HG03575 (cell line): ENCODE data around the gene CGNL1.

ENCODE experiments used
- ATAC-seq: cut with Tn5 transposase; IDR thresholded peaks from one replicate; pipeline ENCODE4 v1.9.1; 2021; ENCODE audit not compliant: unreplicated experiment, insufficient number of reproducible peaks, low FRiP score; ENCODE audit errors: extremely low read depth

The CGNL1 gene

GRCh38 chr15:57382969-57383368 is 6.7 kb downstream of the CGNL1 start:
- ATAC-seq, result no peak

GRCh38 chr15:57384024-57384423 is 7.7 kb downstream of the CGNL1 start:
- ATAC-seq, result no peak

DNA sequence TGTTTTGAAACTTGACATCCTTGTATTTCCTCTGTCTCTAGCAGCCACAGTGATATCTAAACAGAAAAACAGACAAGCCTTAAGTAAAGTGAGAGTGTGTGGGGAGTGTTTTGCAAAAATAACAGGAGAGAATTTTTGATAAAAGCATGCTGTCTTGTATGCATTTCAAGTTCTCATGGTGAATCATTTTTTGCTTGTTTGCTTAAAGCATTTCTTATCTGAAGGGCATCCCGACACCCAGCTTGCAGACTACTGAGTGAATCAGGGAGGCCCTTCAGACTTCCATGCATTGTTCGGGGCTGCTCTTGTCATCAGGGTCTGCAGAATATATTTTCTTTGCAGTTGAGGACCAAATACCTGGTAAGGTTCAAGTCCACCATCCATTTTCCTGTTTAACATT is 8.5 kb downstream of the CGNL1 start:
- ATAC-seq, result no peak

DNA sequence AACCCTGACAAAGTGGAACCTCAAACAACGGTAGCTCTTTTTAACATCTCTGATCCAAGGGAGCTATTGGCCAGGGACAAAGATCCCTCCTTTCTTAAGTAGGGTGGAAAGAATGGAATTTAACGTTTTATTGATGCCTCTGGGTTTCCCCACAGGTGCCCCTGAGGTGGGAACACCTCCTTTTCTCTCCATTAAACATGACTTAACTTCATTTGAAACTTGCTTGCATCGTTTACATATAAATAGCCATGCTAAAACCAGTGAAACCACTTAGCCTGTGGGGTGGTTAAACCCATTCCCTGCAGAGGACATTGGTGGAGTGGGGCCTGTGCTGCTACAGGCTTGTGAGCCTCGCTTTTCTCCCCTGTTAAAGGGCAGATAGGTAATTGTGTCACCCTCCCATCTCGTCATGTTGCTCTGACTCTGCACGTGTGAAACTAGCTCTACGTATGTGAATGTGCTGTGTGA is 9.7 kb downstream of the CGNL1 start:
- no peak for ATAC-seq

DNA sequence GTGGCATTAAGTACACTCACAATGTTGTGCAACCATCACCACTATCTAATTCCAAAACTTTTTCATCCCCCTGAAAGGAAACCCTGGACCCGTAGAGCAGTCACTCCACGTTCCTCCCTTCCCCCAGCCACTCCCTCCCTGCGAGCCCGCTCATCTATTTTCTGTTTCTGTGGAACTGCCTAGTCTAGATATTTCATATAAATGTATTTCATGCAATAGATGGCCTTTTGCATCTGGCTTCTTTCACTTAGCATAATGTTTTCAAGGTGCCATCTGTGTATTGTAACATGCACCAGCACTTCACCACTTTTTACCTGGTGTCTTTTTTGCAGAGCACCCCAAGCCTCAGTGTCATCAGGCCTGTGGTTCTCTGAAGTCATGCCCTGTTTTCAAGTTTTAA is 10.7 kb downstream of the CGNL1 start:
- no peak for ATAC-seq

DNA sequence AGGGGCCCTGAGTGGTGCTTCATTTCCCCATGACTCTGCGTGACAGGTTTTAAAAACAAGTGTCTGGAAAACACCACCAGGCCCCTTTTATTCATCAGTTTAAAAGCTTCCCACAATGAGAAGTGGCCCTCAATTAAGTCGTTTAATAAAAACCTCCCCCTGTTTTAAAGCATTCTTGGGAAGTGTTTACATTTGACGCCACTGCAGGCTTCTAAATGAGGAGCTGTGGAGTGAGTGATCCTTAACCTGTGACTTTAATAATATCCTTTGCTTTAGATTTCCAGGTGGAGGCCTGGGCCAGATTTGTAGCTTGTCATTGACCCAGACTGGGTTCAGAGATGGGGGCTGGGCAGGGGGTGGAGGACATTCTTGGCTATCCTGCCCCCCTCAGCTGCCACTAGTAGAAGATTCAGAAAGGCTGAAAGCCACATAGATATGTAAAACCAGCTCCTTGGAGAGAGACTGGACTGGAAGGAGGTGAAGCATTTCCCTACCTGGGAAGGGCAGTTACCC is 11.3 kb downstream of the CGNL1 start:
- ATAC-seq, result no peak

DNA sequence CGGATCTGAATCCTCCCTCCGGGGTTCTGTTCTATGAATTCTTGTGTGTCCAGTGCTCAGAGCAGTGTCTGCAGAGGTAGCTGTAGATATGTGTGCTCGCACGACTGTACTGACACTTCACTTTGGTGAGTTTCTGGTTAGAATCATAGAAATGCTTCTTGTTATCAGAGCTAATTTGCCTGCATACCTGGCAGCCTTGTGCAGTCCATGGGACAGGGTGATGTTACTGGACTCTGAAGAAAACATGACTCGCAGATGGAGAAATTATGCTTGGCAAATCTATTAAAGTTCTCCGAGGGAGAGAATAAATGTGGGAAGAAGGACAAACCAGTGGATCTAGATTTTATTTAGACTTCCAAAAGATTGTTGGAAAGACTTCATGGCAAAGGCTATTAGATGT is 12.2 kb downstream of the CGNL1 start:
- no peak for ATAC-seq

GRCh38 chr15:57389991-57390390 is 13.7 kb downstream of the CGNL1 start:
- no peak for ATAC-seq

DNA sequence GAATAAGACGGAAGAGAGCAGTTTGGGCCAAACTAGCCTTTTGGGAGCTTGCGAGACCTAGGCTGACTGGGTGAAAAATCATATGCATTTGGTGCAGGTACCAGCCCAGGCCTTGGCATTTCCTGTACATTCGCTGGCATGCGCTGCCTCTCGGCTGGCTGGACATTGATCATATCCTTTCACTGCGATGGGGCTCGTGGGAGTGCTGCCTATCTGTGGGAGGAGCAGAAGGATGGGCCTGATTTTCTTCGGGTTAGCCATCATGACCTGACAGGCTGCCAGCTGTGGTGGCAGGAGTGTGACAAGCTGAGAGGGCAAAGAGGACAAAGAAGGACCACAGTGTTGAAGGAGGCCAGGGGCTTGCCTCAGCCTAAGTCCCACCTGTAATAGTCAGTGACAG is 14.3 kb downstream of the CGNL1 start:
- no peak for ATAC-seq

- ATAC-seq, result no peak
These were observed 15.2 kb downstream of the CGNL1 start for GRCh38 chr15:57391537-57391936.

- ATAC-seq, result no peak
These were observed 16.8 kb downstream of the CGNL1 start for GRCh38 chr15:57393061-57393460.

- ATAC-seq, result no peak
These were observed 19.0 kb downstream of the CGNL1 start for GRCh38 chr15:57395292-57395691.

DNA sequence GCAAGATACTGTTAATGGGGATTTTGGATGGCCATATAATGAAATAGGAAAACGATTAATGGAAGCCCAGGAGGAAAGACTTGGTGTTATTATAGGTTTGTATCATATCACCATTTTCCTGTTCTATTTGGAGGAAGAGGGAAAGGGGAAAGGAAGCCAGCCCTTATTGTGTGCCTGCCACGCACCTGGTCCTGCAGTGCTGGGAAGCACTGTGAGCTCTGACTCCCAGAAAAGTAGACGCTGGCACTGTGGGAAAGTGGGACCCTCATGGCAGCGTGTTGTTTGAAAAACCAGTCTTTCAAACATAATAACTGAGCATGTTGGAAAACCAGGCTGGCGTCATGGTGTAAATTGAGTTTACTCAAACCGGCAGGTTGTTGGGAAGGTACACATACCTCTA is 22.0 kb downstream of the CGNL1 start:
- no peak for ATAC-seq

DNA sequence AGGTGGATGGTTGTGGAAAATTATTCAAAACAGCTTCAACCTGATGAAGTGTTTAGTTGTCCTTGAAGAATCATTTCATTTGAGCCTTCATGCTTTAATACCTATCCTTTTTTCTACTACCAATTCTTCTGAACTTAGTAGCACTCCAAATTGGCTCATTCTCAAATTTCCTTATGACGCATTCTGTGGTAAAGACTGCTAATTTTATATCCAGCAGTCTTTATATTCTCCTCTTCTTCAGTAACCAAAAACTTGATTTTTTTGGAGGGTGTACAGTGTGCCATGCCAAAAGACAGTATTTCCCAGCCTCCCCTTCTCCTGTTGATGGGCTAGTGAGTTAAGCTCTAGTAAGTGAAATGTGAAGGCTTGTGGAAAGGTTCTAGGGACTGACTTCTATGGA is 25.2 kb downstream of the CGNL1 start:
- ATAC-seq, result no peak

DNA sequence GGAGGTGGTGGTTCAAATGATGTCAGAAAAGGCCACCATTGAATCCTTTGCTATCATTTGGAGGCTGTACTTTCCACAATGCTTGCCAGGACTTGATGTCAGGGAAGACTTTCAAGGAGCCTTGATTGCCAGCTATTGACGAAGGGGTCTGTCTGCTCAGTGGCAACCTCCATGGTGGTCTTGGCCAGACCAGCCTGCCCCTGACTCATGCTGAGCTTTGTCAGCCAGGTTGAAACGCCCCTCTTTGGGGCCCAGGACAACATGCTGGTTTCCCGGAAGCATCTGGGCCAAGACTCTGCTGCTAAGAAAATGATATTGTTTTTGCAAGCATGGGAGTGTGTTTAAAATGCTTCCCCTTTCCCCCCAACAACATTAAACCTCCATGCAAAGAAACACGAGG is 26.7 kb downstream of the CGNL1 start:
- ATAC-seq, result no peak

DNA sequence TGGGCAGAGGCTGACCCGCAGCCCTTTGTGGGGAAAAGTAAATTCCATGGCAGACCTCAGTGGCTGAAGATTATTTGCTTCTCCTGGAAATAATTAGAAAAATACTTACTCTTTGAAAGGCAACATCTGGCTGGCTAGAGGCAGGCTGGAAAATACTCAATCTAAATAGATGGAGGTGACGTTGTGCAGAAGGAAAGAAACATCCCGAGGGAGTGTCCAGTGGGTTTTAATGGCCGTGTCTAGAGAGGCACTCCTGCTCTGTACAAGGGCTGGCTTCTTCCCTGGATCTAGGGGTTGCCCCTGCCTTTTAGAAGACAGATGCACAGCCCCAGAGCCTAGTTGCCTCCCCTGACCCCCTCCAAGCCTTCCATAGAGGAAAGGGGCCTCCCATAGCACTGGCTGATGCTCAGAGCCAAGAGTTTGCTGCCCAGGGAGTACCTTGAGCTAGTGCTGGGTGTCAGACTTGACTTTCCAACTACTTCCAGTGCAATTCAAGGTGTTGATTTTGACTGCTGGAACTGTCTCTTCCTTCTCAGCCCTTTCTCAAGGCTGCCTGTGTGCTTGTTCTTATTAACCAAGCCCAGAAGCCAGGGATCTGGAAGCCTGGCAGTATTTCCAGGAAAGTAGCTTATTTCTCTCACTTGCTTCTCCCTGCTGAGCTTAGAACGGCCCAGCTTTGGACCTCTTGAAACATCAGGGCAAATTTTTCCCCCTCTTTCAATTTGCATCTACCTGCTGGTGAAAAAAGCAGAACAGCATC is 27.4 kb downstream of the CGNL1 start:
- no peak for ATAC-seq

- no peak for ATAC-seq
These were observed 28.8 kb downstream of the CGNL1 start for GRCh38 chr15:57405133-57405532.

- ATAC-seq, result no peak
These were observed 29.9 kb downstream of the CGNL1 start for GRCh38 chr15:57406062-57406772.

DNA sequence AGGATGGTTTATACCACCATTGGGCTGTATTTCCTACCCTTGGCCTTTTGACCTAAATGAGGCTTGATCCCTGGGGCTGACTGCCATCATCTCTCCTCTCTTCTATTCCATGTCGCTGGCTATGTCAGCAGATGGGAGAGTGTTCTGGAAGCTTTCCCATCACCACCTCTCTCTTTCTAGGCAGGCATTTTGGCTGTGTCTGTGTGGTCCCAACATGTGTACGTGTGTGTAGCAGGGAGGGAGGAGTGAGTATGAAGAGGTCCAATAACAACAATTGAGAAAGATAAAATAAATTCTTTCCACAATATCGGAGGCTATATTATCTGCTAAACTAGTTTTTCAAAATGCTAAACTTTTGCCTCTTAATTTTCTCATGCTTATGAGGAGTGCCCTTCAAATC is 34.1 kb downstream of the CGNL1 start:
- ATAC-seq, result no peak
